Activated CD8-positive, alpha-beta T cell treated with anti-CD3 and anti-CD28 coated beads for 36 hours (primary cell): Measurements from ENCODE around the gene ASRGL1. TPM values are rescaled to one million over a fixed set of nuclear protein-coding genes. Genes with fewer than 3 reads are reported as not detected.

Experiments used
- ATAC-seq: fragments of 200-7000 bp; cut with Tn5 transposase; one replicate; pipeline ENCODE4 v1.10.0; 2021; ENCODE audit warnings: mild to moderate bottlenecking, moderate library complexity
- CTCF ChIA-PET: fragments of 350-600 bp; sonication (Branson Sonifier 250); formaldehyde crosslinking; loops from one replicate; lab custom pipeline; 2021; ENCODE audit warnings: antibody characterized with exemption; lab: Charles Lee
- POLR2A ChIA-PET: fragments of 350-600 bp; sonication (Branson Sonifier 250); formaldehyde crosslinking; loops from one replicate; lab custom pipeline; 2021; ENCODE audit warnings: antibody characterized with exemption; lab: Charles Lee
- DNase-seq: peaks from one replicate; pipeline ENCODE4 v3.0.0-alpha.2; 2020
- H3K27ac Mint-ChIP-seq: one replicate; pipeline ENCODE4 v1.8.0; 2021; ENCODE audit warnings: mild to moderate bottlenecking, mixed read lengths
- H3K27me3 Mint-ChIP-seq: one replicate; pipeline ENCODE4 v1.8.0; 2021; ENCODE audit warnings: mixed read lengths
- H3K36me3 Mint-ChIP-seq: one replicate; pipeline ENCODE4 v1.8.0; 2021; ENCODE audit warnings: low read depth, mixed read lengths
- H3K4me1 Mint-ChIP-seq: one replicate; pipeline ENCODE4 v1.8.0; 2021; ENCODE audit warnings: low read depth, mixed read lengths
- H3K4me3 Mint-ChIP-seq: one replicate; pipeline ENCODE4 v1.8.0; 2021; ENCODE audit warnings: mild to moderate bottlenecking, moderate library complexity, mixed read lengths
- H3K9me3 Mint-ChIP-seq: one replicate; pipeline ENCODE4 v1.8.0; 2021; ENCODE audit warnings: mixed read lengths
- CTCF ChIP-seq: fragments of 200-600 bp; IDR thresholded peaks from one replicate; pipeline ENCODE4 v1.8.0; 2022; ENCODE audit warnings: antibody characterized with exemption, mild to moderate bottlenecking
- intact Hi-C: fragments of 100-400 bp; cut with micrococcal nuclease; formaldehyde crosslinking; loops from one replicate; pipeline ENCODE4 v1.10.0; 2022
- total RNA-seq, 2 experiments: library from RNA; stranded (reverse); gene quantifications; one replicate each; pipeline ENCODE4 v1.2.3, GENCODE V29; 2021

Gene ASRGL1
- total RNA-seq, 2 experiments from 2014 or later, result 6.4 to 6.7 TPM

GRCh38 chr11:62401356-62401755 is 64.1 kb downstream of the ASRGL1 start:
- TF ChIP-seq CTCF, result no peak
- CTCF ChIA-PET, result interaction anchor here (0.7 to 4.6 kb wide), 8 partner anchors 10 to 320 kb away, joined by 3 to 34 read pairs (median 3); no protein-coding TSS in a partner anchor
- POLR2A ChIA-PET, result interaction anchor here (1.0 to 2.4 kb wide), 6 partner anchors 11 to 173 kb away, joined by 3 to 9 read pairs (median 4); no protein-coding TSS in a partner anchor

GRCh38 chr11:62401811-62402210 is 64.6 kb downstream of the ASRGL1 start:
- CTCF ChIA-PET, result interaction anchor here (0.7 to 4.6 kb wide), 8 partner anchors 9 to 141 kb away, joined by 3 to 34 read pairs (median 3); no protein-coding TSS in a partner anchor
- peak overlapping the region; percentile 89 for H3K27ac Mint-ChIP-seq
- POLR2A ChIA-PET, result interaction anchor here (1.0 to 2.4 kb wide), 8 partner anchors 12 to 479 kb away, joined by 3 to 9 read pairs (median 4); partner anchors contain the start of genes LBHD1, SLC3A2 and UQCC3
- intact Hi-C loops, result no loop called here
- H3K36me3 Mint-ChIP-seq, result peaks cover 2% of the 10 kb centered on the region
- H3K4me3 Mint-ChIP-seq, result peak overlapping the region; percentile 76
- H3K9me3 Mint-ChIP-seq, result no peaks in the 10 kb centered on the region
- no peak for TF ChIP-seq CTCF
- H3K4me1 Mint-ChIP-seq, result peaks cover 47% of the 10 kb centered on the region
- ATAC-seq, result peak; percentile 41
- no peak for DNase-seq
- H3K27me3 Mint-ChIP-seq, result no peaks in the 10 kb centered on the region

More at GRCh38 chr11:62401356-62401755, 64.1 kb downstream of the ASRGL1 start:
- Mint-ChIP-seq H3K36me3 (peaks cover 2% of the 10 kb centered on the region), H3K27ac (peak overlapping the region; percentile 89), H3K9me3 (no peaks in the 10 kb centered on the region), H3K4me1 (peaks cover 47% of the 10 kb centered on the region), H3K27me3 (no peaks in the 10 kb centered on the region), H3K4me3 (peak overlapping the region; percentile 76)
- DNase-seq, result no peak
- intact Hi-C loops, result no loop called here
- no peak for ATAC-seq

GRCh38 chr11:62402226-62402959 is 65.1 kb downstream of the ASRGL1 start:
- ChIA-PET CTCF (interaction anchor here (1.0 to 4.6 kb wide), 5 partner anchors 23 to 140 kb away, joined by 3 to 34 read pairs (median 3); no protein-coding TSS in a partner anchor), POLR2A (interaction anchor here (1.0 to 2.4 kb wide), 8 partner anchors 12 to 479 kb away, joined by 3 to 9 read pairs (median 4); partner anchors contain the start of genes LBHD1, SLC3A2 and UQCC3)
- no peaks in the 10 kb centered on the region for H3K9me3 Mint-ChIP-seq
- peaks cover 47% of the 10 kb centered on the region for H3K4me1 Mint-ChIP-seq
- peaks cover 2% of the 10 kb centered on the region for H3K36me3 Mint-ChIP-seq
- DNase-seq (peak; percentile 61), ATAC-seq (peak; percentile 90)
- peak overlapping the region; percentile 89 for H3K27ac Mint-ChIP-seq
- TF ChIP-seq CTCF, result no peak
- no peaks in the 10 kb centered on the region for H3K27me3 Mint-ChIP-seq
- H3K4me3 Mint-ChIP-seq, result peak overlapping the region; percentile 76
- intact Hi-C loops, result no loop called here

- ChIA-PET POLR2A (interaction anchor here (1.4 to 2.4 kb wide), 2 partner anchors 140 to 268 kb away, joined by 4 to 9 read pairs; partner anchors contain the start of genes LBHD1 and UQCC3), CTCF (interaction anchor here (0.6 to 4.6 kb wide), 6 partner anchors 8 to 140 kb away, joined by 3 to 34 read pairs (median 10); no protein-coding TSS in a partner anchor)
- Mint-ChIP-seq H3K27ac (peak overlapping the region; percentile 89), H3K27me3 (no peaks in the 10 kb centered on the region), H3K4me3 (peak overlapping the region; percentile 76), H3K36me3 (no peaks in the 10 kb centered on the region), H3K9me3 (no peaks in the 10 kb centered on the region), H3K4me1 (peaks cover 46% of the 10 kb centered on the region)
- TF ChIP-seq CTCF, result no peak
- intact Hi-C loops, result no loop called here
- ATAC-seq, result no peak
- no peak for DNase-seq
Observed at GRCh38 chr11:62402960-62403730, 65.9 kb downstream of the ASRGL1 start.
